Heart right ventricle (tissue), 16 donors: ENCODE results near the gene SLC25A11. TPM values are rescaled to one million over a fixed set of nuclear protein-coding genes. Genes with fewer than 3 reads are reported as not detected.
A peak's percentile ranks its signal among the peaks of the same experiment; 100 is the strongest.

Experiments used
- ATAC-seq, 8 donors: fragments of 200-7000 bp; cut with Tn5 transposase; one replicate each; pipeline ENCODE4 v1.9.1; 2020; ENCODE audit warnings: mild to moderate bottlenecking in 8 of 8, moderate library complexity in 8 of 8, moderate number of reproducible peaks in 1 of 8
- DNase-seq, 2 donors: peaks; one replicate each; pipeline ENCODE4 v3.0.0-alpha.2; 2020
- H3K27ac ChIP-seq, 10 donors: fragments of 200-600 bp; sonication (generic) in 2 of 10; one replicate each; pipeline versions ENCODE4 v1.5.0 to v1.8.0; 2020 to 2022; ENCODE audit warnings: mild to moderate bottlenecking in 3 of 10
- H3K27me3 ChIP-seq, 7 donors: fragments of 200-600 bp; one replicate each; pipeline ENCODE4 v1.8.0; 2021 to 2022; ENCODE audit warnings: mild to moderate bottlenecking in 2 of 7
- H3K36me3 ChIP-seq, 9 donors: fragments of 200-600 bp; sonication (generic) in 1 of 9; one replicate each; pipeline versions ENCODE4 v1.5.0 to v1.8.0; 2020 to 2022; ENCODE audit warnings: mild to moderate bottlenecking in 2 of 9
- H3K4me1 ChIP-seq, 9 donors: fragments of 200-600 bp; sonication (generic) in 1 of 9; one replicate each; pipeline versions ENCODE4 v1.5.0 to v1.8.0; 2020 to 2022; ENCODE audit warnings: mild to moderate bottlenecking in 4 of 9
- H3K4me3 ChIP-seq, 10 donors: fragments of 200-600 bp; sonication (generic) in 2 of 10; one replicate each; pipeline versions ENCODE4 v1.5.0 to v1.8.0; 2020 to 2022; ENCODE audit warnings: mild to moderate bottlenecking in 7 of 10, moderate library complexity in 2 of 10
- H3K9me3 ChIP-seq, 11 donors: fragments of 200-600 bp in 10 of 11; sonication (generic) in 2 of 11; one replicate each; pipeline versions ENCODE4 v1.5.0 to v1.8.0; 2013 to 2022; ENCODE audit warnings: mild to moderate bottlenecking in 2 of 11, control low read depth in 1 of 11, moderate library complexity in 1 of 11
- CTCF ChIP-seq, 9 donors: fragments of 200-600 bp; sonication (generic) in 2 of 9; IDR thresholded peaks; one replicate each; pipeline versions ENCODE4 v1.5.0 to v1.8.0; 2021 to 2022; ENCODE audit warnings: antibody characterized with exemption in 9 of 9, mild to moderate bottlenecking in 5 of 9, moderate library complexity in 1 of 9
- WGBS, 2 donors: extraction: QIAGEN DNeasy Blood & Tissue Kit; methylation state at CpG; one replicate each; pipeline ENCODE4 v1.1.7; 2013; ENCODE audit warnings: inconsistent platforms in 1 of 2; 5-methylcytosine and 5-hydroxymethylcytosine counted together
- intact Hi-C, 10 donors: fragments of 100-400 bp; cut with DNase I; formaldehyde crosslinking; loops; one replicate each; pipeline versions ENCODE4 v1.11.1 to v1.14.2; 2022
- polyA plus RNA-seq, 2 donors: library from polyadenylated mRNA; stranded (reverse); fragments of 200-250 nt; gene quantifications; one replicate each; pipeline ENCODE4 v1.2.3, GENCODE V29; 2013
- total RNA-seq, 10 donors: library from RNA; stranded (reverse); fragmentation: NEBNext Ultra II Directional in 3 of 10; extraction: Animal tissue kit (Norgen Biotek cat#: 25700) in 3 of 10; gene quantifications; one replicate each; pipeline versions ENCODE4 v1.2.1 to v1.2.4, GENCODE V29; 2021 to 2023
- donor health status: Arrhythmogenic right ventricular cardiomyopathy.
- donor health status: ischemic (EF 13 %, LVEDD 7.1; RV severe dilation, severe dysfunction).
- donor health status: healthy with polysubstance abuse.
- donor health status: DM: no; HTN: yes; CAD: no.
- donor health status: DM: no; HTN: no; CAD: no.
- donor health status: ischemic (EF 25% LVEDD 6.9; RV normal size, moderate dysfunction).
- donor health status: ischemic (EF 25% LVEDD 5.7; RV mildly dilated, moderate dysfunction).
- donor health status: healthy.
- donor health status: DM: yes; HTN: yes; CAD: no.
- donor health status: Ischemic cardiomyopathy.
- donor health status: ischemic (EF 35%, LVEDD 5.7; RV mildly dilated, moderate dysfunction).
- donor health status: nonischemic (EF 11% LVEDD 7.7; RV severe dilation, severe dysfunction).
- donor health status: DM: yes; HTN: yes; CAD: no.
- donor health status: PGD.
- donor health status: ischemic (EF 29% LVEDD 5.4; RV normal size, mild dysfunction).
- donor health status: nonischemic (EF 23%, LVEDD 6.1; RV moderate dilation, normal function).

The SLC25A11 gene
- total and polyA plus RNA-seq, 12 donors = 126 to 312 (median 240) TPM

DNA sequence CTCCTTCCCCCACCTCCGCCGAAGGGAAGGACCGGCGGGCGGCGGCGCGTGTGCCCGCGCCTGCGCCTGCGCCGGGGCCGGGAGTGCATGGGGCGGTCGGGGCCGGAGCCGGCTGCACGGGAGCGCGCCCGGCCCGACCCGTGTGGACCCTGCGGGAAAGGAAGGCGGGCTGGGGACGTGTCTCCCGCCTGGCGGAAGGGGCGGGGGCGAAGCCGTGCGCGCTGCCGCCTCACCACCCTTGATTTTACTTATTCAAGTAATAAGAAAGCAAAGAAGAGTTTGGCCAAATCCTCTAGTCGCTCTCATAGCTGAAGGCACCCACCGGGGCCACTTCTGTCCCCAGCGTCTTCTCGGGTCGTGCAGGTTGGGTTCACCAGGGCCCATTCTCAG lies 9.1 kb upstream of the SLC25A11 start:
- H3K9me3 ChIP-seq = no peaks in the 10 kb centered on the region
- 1% methylated on average over 40 of the region's 40 CpGs for WGBS, 2 donors
- peak; percentile 72 to 87 (median 82) for ATAC-seq
- DNase-seq = peak; percentile 83 to 87
- peak overlapping the region; percentile 32 to 100 (median 98) for H3K4me3 ChIP-seq
- H3K36me3 ChIP-seq = peaks cover 0 to 36% (median 5%) of the 10 kb centered on the region in 9 donors
- no peak for TF ChIP-seq CTCF (IDR thresholded peaks at IDR 0.05)
- intact Hi-C loops = loop anchor here in 5 of 10 donors (1.0 to 5.0 kb wide), 6 partner anchors 9 to 48 kb away; partner anchors contain the start of genes SPAG7 (in 5 of the 5), CAMTA2 (in 1 of the 5), INCA1 (in 1 of the 5) and KIF1C (in 1 of the 5)
- H3K27ac ChIP-seq = peak overlapping the region; percentile 89 to 100 (median 99)
- no peaks in the 10 kb centered on the region for H3K27me3 ChIP-seq
- peaks cover 18 to 76% (median 51%) of the 10 kb centered on the region in 9 donors for H3K4me1 ChIP-seq

GRCh38 chr17:4948166-4948930 lies 8.5 kb upstream of the SLC25A11 start, which contains the start of gene PFN1:
TSS of gene PFN1 (minus strand) at chr17:4948530. CDS start at chr17:4948394, 136 bp downstream.
- Histone ChIP-seq H3K4me3 (peak within 1 kb of the TSS; percentile 67 to 100 (median 98)), H3K27ac (peak within 1 kb of the TSS; percentile 89 to 100 (median 99)), H3K9me3 (no peaks in the 10 kb centered on the region), H3K27me3 (no peaks in the 10 kb centered on the region), H3K36me3 (peaks cover 0 to 41% (median 6%) of the 10 kb centered on the region in 9 donors), H3K4me1 (peaks cover 18 to 77% (median 51%) of the 10 kb centered on the region in 9 donors)
- peak; percentile 87 to 91 for DNase-seq
- WGBS, 2 donors = 0% methylated on average over 53 to 59 of the region's 59 CpGs
- no peak for TF ChIP-seq CTCF (IDR thresholded peaks at IDR 0.05)
- peak; percentile 61 to 85 (median 76) for ATAC-seq
- intact Hi-C loops = loop anchor here in 4 of 10 donors (1.0 to 5.0 kb wide), 6 partner anchors 8 to 49 kb away; partner anchors contain the start of genes SPAG7 (in 2 of the 4), CAMTA2 (in 1 of the 4), INCA1 (in 1 of the 4) and KIF1C (in 1 of the 4)

- no peak for TF ChIP-seq CTCF (IDR thresholded peaks at IDR 0.05)
These were observed 7.7 kb upstream of the SLC25A11 start for GRCh38 chr17:4947411-4948165.

More at GRCh38 chr17:4947411-4948165, 7.7 kb upstream of the SLC25A11 start:
- ATAC-seq (peak; percentile 22 to 47 (median 36)), DNase-seq (peak; percentile 53 to 66)
- intact Hi-C loops = loop anchor here in 4 of 10 donors (1.0 to 5.0 kb wide), 6 partner anchors 7 to 50 kb away; partner anchors contain the start of genes SPAG7 (in 2 of the 4), CAMTA2 (in 1 of the 4), INCA1 (in 1 of the 4) and KIF1C (in 1 of the 4)
- H3K27ac ChIP-seq = peak overlapping the region; percentile 89 to 100 (median 99)
- H3K36me3 ChIP-seq = peaks cover 0 to 49% (median 13%) of the 10 kb centered on the region in 9 donors
- WGBS, 2 donors = 0 to 1% methylated on average over 56 of the region's 56 CpGs
- peaks cover 18 to 77% (median 53%) of the 10 kb centered on the region in 9 donors for H3K4me1 ChIP-seq
- H3K9me3 ChIP-seq = no peaks in the 10 kb centered on the region
- H3K4me3 ChIP-seq = peak overlapping the region; percentile 67 to 100 (median 98)
- no peaks in the 10 kb centered on the region for H3K27me3 ChIP-seq
